A375 (cell line): ENCODE measurements around the gene BEND6. TPM values are rescaled to one million over a fixed set of nuclear protein-coding genes. Genes with fewer than 3 reads are reported as not detected.

Experiments
- small RNA-seq: library from RNA; depleted of rRNA; stranded (forward); fragments of <200 nt; gene quantifications from one replicate; pipeline ENCODE3, GENCODE V24; 2014
- total RNA-seq: library from RNA; depleted of rRNA; stranded (reverse); fragments of >200 nt; shearing (Covaris generic); gene quantifications from 2 replicates; pipeline ENCODE4 v1.2.3, GENCODE V29; 2014; rRNA removed

Gene BEND6, protein sequence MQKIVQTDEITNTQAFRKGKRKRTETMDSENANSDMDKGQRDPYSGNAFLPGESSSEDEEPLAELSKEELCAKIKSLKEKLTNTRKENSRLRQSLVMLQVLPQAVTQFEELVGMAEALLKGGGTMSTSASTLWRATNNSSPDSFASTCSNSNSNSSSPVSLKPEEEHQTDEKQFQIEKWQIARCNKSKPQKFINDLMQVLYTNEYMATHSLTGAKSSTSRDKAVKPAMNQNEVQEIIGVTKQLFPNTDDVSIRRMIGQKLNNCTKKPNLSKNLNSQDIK
- 1.7 and 4.0 TPM in 2 replicates for total RNA-seq

GRCh38 chr6:56954403-56955170 is at the start of gene BEND6:
TSS of gene BEND6 (plus strand) at chr6:56955107. CDS start at chr6:56981811, 26,704 bp downstream.

DNA sequence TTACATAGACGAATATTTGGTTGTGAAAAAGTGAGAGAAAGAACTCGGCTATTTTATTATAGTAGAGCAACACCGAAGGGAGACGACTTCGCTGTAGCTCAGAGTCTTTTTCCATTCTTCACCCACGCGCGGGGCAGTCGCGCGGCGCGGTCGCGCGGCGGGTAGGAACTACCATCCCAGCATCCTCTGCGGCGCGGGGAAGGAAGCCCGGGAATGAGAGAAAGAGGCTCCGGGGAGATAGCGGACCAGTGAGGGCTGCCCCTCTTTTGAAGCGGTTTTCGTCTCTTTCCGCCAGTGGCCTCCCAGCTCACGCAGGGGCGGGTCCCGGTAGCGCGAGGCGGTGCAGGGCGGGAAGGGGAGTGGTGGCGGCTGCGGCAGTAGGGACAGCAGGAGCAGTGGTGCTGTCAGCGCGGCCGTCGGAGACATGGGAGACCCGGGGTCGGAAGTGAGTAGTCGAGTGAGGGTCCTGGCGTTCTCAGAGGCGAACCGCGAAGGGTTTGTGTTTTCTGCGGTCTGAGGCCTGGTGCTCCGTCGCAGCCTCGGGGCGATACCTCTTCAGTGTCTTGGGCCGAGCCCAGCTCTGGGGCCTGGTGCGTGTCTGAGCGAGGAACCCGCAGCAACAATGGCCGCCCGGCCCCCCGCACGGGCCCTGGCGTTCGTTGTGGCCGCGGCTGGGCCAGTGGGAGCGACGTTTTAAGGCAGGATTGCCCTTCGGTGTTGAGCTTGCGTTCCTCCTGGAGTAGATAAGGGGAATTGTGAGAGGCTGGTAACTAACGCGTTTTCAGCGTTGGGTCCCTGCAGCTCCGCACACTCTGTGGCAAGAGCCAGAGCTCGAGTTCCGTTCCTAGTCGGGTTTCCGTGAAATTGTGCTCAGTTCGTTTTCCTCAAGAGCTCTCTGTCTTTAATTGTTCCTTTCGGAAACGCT is 91.7 kb downstream of the BEND6 start, which contains the start of gene KIAA1586:
KIAA1586 (plus strand) TSS at position 362 of the 925 bp plus-strand sequence; CDS start at position 425, 63 bp downstream.

Small RNA genes lying within 50 kb of the gene (small RNA-seq; reads per million reads assigned to genes)
- not detected for gene FTH1P15
- not detected for gene RNU6-626P

Other genes with a start within 250 kb of the BEND6 start
- gene KIAA1586, start 91.6 kb downstream of the BEND6 start, total RNA-seq, result 11.0 and 11.6 TPM in 2 replicates
- 28.4 and 33.4 TPM in 2 replicates for gene ZNF451, start 135.1 kb downstream of the BEND6 start, total RNA-seq
- 3.7 and 4.9 TPM in 2 replicates for gene BAG2, start 217.2 kb downstream of the BEND6 start, total RNA-seq